ENCODE measurements around the gene ARHGEF11.

Gene ARHGEF11

DNA sequence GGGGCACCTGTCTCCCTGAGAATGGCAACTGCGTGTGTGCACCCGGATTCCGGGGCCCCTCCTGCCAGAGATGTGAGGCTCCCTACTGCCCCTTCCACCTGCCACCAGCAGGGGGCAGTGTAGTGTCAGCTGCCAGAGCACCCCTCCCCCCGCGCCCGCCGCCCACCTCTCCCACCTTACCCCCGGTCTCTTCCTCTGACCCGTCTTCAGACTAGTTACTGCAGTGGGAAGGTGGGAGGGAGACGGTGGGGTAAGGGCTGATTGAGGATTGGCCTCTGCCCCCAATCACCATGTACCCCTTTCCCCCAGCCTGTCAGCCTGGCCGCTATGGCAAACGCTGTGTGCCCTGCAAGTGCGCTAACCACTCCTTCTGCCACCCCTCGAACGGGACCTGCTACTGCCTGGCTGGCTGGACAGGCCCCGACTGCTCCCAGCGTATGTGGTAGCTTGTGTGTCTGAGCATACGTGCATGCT lies 135.2 kb downstream of the ARHGEF11 start:
- DNase-seq (ENCODE audit: low read depth in 2 of 2) = peak; percentile 9 to 31

DNA sequence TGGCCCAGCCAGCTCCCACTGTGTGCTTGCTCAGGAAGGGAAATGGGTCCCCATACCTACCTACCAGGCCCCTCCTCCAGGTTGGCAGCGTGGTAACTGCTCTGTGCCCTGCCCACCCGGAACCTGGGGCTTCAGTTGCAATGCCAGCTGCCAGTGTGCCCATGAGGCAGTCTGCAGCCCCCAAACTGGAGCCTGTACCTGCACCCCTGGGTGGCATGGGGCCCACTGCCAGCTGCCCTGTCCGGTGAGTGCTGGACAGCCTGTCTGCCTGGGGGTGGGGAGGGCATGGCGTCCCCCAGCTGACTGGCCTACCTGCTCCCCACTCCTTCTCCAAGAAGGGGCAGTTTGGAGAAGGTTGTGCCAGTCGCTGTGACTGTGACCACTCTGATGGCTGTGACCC lies 135.9 kb downstream of the ARHGEF11 start:
- no peak for DNase-seq (ENCODE audit: low read depth in 2 of 2)

DNA sequence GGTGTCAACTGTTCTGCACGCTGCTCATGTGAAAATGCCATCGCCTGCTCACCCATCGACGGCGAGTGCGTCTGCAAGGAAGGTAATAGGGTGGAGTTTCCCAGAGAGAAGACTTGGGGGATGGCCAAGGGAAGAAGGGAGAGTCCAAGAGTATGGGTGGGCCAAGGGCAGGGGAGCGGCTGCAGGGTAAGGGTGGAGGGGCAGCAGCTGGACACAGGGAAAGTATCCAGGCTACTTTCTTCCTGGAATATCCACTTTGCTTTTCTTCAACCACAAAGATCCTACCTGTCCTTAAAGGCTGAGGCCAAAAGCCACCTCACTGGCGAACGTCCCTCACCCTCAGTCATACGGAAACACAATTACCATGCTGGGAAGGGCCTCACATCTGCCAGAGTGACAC lies 136.6 kb downstream of the ARHGEF11 start:
- DNase-seq (ENCODE audit: low read depth in 2 of 2) = no peak

DNA sequence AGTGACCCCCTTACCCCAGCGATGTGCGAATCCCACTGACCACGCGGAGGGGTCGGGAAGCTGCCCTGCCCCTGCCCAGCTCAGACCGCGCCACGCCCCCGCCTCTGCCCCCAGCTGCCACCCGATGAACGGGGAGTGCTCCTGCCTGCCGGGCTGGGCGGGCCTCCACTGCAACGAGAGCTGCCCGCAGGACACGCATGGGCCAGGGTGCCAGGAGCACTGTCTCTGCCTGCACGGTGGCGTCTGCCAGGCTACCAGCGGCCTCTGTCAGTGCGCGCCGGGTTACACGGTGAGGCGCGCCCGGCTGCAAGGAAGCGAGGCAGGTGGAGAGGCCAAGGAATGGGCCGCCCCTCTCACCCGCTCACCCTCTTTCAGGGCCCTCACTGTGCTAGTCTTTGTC lies 137.0 kb downstream of the ARHGEF11 start:
- DNase-seq (ENCODE audit: low read depth in 2 of 2) = no peak

DNA sequence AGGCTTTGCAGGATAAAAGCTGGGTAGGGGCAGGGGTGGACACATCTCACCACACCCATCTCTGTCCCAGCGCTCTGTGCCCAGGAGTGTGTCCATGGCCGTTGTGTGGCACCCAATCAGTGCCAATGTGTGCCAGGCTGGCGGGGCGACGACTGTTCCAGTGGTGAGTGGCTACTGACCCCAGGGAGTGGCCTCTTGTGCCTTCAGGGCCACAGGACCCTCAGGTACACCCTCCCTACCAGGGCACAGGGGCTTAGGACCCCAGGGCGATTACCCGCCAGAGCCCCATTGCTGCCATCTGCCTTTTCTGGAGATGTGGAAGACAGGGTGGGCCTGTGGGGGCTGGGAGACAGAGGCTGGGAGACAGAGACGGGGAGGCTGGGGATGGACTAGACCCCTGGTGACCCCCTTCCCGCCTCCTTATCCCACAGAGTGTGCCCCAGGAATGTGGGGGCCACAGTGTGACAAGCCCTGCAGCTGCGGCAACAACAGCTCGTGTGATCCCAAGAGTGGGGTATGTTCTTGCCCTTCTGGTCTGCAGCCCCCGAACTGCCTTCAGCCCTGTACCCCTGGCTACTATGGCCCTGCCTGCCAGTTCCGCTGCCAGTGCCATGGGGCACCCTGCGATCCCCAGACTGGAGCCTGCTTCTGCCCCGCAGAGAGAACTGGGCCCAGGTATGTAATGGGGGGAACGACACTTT lies 139.2 kb downstream of the ARHGEF11 start:
- DNase-seq (ENCODE audit: low read depth in 2 of 2) = no peak

DNA sequence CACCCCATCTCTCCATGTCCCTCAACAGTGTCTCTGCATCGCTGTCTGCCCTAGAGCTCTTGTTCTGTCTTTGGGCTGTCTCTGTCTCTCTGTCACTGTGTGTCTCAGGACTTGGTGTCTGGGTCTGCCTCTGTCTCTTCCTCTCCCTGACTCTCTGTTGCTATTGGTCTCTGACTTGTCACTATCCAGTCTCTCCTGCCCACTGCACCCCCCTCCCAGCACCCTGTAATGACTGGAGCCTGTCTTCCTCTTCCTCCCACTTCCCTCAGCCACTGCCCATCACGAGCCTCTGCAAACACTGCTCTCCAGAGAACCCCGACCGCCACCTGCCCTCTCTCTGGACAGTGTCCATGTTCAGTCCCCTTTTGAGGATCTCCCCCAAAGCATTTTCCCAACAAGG lies 139.9 kb downstream of the ARHGEF11 start:
- DNase-seq (ENCODE audit: low read depth in 2 of 2) = no peak

DNA sequence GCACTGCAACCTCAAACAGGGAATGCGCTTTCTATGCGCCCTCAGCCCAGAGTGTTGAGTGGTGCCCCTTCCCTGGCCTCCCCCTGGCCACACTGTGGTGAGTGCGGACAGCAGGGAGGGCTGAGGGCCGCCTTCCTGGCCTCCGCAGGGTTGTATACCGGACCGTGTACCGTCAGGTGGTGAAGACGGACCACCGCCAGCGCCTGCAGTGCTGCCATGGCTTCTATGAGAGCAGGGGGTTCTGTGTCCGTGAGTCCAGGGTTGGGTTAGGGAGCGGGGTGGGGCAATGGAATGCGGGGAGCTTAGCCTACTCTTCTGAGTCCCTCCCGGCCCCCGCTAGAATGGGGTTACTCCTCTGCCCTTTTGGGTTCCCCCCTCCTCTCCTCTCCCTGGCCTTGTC lies 140.4 kb downstream of the ARHGEF11 start:
- DNase-seq (ENCODE audit: low read depth in 2 of 2) = no peak

DNA sequence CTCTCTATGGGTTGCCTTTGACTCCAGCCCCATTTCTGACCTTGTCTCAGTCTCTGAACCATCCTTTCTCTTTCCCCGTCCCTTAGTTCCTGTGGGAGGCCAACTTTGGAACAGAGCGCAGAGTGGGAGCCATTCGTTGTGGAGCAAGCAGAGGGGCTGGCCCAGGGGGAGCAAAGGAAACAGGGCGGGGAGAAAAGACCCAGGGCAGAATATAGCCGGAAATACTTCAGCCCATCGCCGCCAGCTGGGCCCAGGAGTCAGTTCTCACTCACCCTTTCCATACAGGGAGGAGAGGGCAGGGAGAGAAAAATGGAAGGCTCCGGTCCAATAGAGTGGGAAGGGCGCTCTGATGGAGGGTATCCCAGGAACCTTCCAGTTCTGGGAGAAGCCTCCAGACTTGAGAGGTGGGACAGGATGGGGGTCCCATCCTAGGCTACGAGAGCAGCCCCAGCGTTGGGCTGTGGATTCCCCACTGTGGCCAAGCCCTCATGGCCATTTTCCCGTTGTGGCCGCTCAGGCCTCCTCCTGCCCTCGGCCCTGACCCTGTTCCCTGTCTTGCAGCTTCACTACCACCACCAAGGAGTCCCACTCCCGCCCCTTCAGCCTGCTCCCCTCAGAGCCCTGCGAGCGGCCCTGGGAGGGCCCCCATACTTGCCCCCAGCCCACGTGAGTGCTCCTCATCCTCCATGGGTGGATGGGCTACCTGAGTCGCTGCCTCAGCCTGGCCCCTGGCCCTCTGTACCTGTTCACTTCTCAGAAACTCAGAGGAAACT lies 141.2 kb downstream of the ARHGEF11 start:
- DNase-seq (ENCODE audit: low read depth in 2 of 2) = no peak

DNA sequence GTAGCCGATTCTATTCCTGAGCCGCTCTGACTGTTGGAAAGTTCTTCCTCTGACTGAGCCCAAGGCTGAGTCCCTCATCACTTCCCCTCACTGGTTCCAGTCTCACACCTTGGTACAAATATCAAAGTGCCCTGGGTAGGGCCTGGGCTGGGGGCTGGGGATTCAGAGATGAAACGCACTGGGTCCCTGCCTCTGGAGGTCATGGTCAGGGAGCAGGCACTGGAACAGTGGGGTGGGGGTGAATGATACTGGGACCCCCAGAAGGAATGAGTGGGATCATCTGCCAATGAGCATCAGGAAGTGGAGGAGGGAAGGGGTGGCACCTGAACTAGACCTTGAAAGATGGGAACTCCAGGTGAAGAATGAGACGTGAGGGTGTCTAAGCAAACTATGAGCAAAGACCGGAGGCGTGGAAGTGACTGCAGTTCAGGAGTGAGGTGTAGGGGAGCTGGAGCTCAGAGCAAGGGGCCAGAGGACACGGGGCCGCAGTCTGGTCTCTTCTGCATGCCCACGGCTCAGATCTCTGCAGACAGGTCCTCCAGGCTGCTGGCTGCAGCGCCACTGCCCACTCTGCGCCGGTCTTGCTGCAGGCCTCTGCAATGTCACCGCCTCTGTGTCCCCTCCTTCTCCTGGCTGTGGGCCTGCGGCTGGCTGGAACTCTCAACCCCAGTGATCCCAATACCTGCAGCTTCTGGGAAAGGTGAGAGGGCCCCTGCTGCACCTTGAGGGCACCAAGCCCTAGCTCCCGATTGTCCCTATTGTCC lies 142.0 kb downstream of the ARHGEF11 start:
- DNase-seq (ENCODE audit: low read depth in 2 of 2) = no peak

DNA sequence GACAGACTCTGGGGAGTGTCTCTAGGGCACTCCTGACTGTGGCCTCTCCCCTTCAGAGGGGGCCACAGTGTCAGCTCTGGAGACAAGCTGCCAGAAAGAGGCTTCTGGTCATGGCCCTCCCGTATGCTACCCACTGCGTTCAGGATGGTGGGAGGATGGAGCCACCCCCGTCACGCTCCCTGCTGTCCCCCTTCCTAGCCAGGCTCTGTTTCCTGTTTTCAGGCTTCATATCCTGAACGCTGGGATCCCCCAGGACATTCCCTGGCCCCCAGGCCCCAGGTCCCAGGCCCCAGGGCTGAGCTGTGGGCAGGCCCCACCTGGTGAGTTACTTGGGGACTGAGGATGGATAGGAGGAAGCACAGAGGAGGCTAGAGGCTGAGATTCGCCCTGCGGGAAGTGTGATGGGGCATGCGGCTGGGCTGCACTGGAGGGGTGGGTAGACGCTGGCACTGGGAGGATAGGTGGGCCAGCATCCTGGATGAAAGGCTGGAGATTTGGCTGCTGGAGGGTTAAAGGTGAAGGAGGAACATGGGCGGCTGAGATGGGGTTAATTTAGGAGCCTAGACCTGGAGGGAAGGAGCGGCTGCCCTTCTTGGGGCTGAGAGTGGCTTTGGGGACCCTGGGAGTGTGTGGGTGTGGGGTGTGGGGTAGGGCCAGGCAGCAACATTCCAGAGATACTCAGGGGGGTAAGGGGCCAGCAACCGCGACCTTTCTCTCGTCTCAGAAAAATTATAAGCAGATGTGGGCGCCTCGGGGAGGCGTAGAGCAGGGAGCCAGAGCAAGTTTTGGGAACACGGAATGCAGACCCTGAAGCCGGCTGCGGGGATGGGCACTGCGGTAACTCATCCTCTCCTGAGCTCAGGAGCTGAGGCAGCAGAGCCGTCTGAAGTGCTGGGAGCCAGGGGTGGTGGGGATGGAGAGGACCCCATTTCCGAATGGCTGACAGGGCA lies 143.3 kb downstream of the ARHGEF11 start:
- no peak for DNase-seq (ENCODE audit: low read depth in 2 of 2)

DNA sequence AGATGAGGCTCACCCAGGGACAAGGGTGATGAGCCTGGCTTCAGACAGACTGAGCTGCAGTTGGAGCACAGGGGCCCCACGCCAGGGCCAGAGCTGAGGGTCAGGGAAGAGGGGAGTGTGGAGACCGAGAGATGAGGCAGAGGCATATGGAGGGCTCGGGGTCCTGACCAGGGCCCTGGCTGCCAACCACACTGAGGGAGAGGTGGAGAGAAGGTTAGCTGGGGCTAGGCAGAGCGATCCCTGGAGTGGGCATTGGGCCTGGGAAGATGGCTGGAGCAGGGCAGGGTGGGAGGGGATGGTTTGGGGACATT lies 144.0 kb downstream of the ARHGEF11 start:
- no peak for DNase-seq (ENCODE audit: low read depth in 2 of 2)

DNA sequence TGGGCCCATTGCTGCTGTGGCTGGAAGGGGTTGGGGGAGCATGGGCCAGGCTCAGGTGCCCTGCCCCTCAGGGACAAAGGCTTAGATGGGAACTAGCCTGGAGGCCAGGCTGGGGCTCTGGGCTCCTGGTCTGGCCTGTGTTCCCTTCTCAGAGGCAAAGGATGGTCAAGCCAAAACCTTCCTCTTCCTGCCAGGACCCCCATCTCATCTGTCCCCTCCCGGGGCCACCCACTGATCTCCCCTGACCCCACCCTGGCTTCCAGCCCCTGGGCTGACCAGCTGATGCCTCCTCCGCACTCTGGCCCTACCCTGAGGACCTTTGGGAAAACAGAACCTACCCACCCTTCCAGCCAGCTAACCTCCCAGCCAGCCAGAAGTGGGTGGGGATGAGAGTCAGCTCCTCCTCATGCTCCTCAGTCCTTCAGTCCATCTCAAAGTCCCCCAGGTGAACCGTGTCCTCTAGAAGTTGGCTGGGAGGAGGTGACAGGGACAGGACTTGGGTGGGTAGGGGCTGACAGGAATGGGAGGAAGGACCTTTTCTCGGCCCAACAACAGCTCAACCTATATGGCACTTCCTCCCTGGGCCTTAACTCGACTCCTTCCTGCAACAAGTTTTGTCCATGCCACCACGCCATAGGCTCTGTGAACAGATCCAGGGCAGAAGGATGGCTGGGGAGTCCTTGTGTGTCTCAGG lies 144.5 kb downstream of the ARHGEF11 start:
- DNase-seq (ENCODE audit: low read depth in 2 of 2) = no peak

DNA sequence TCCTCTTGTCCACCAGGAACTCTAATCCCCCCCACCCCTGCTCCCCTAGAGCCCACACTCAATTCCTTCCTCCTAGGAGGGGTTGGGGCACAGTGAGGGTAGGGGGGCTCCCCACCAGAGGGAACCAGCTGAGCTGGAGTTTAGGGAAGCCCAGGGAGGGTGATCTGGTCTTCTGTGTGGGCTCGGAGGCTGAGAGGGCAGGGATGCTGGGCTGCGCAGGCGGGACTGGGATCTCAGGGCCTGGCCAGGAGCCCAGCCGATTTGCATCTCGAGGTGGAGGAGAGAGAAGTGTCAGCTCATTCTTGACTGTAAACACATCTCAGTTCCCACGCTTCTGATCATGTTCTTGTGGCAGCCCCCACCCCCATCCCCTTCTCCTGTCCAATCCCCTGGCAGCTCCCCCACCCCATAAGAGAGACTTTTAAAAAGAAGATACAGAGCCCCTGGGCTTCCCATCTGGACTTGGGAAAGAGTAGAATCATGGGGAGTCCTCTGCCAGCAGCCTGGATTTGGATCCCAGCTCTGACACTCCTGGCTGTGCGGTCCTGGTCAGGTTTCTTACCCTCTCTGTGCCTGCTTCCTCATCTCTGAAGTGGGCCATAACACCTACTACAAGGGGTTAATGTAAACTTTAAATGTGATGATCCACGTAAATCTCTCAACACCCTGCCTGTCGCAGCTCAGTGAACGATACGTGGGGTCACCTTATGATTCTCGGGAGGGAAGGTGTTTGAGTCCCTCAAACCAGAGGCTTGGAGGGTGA lies 145.4 kb downstream of the ARHGEF11 start:
- DNase-seq (ENCODE audit: low read depth in 2 of 2) = no peak

DNA sequence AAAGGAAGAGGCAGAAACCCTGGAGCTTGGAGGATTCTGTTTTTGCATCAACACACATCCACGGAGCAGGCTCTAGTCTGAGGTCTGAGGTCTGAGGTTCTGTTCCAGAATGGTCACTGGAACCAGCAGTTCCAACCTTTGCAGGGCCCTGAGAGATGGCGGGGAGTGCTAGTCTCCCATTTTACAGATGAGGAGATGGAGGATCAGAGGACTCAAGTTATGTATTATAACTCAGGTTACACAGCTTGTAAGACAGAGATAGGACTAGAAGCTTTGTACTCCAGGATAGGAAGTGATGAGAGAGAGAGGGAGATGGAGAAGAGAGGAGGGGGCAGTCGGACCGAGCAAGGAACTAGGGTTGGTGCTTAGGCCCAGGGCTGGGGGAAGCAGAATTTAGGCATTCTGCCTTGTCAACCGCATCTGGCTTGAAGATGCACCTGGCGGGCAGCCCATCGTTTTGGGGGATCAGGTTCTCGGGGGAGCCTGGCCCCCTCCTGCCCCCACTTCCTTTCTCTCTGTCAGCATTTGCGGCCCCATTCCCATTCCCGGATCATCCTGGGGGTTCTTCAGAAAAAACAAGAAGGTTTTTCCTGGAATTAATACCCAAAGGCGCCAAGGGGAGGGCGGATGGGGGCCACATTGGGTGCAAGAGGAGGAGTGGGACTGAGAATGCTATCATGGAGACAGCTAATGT lies 146.4 kb downstream of the ARHGEF11 start:
- no peak for DNase-seq (ENCODE audit: low read depth in 2 of 2)

DNA sequence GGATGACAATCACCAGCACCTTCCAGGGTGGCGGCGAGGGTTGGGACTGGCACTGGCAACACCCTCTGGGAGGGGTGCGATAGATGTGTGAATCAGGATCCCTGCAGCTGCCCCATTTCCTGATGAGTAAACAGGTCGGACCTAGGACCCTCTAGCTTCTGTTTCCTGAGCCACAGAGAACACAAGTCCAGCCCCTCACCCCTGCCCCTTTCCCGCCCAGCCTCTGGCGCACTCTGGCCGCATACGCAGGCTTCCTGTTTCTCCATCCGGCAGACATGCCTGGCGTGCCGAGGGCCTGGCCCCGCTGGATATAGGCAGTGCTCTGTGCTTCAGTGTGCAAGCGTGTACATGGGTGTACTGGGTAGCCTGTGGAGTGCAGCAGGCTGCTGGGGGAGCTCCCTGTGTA lies 147.4 kb downstream of the ARHGEF11 start:
- DNase-seq (ENCODE audit: low read depth in 2 of 2) = no peak

DNA sequence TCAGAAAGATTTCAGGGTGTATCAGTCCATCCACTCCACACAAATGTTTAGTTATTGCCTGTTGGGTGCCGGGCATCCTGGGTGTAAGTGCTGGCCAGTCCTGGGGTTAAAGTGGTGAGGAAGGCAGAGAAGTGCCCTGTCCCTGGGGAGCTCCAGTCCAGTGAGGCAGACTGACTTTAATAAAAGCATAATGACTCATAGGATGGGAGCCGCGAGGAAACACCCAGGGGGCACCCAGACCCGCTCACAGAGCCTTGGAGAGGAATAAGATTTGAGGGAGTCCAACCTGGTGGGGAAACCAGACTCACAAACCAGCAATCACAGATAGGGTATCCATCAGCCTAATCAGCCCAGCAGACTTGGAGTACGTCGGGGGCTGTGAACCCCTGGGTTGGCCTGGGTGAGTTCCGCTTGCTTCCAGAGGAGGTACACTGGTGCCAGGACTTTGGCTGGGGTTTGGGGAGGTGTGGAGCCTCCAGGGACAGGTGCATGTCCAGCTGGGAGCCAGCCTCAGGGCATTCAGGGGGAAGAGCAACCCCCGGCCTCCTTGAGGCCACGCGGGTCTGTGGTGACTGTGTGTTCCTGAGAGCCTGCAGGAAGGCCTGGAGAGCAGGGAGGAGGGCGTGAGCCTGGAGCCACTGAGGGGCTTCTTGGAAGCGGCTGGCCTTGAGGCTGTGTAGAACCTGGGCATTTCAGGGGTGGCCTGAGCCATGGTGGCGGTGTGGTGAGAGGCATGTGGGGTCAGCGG lies 148.3 kb downstream of the ARHGEF11 start:
- no peak for DNase-seq (ENCODE audit: low read depth in 2 of 2)

DNA sequence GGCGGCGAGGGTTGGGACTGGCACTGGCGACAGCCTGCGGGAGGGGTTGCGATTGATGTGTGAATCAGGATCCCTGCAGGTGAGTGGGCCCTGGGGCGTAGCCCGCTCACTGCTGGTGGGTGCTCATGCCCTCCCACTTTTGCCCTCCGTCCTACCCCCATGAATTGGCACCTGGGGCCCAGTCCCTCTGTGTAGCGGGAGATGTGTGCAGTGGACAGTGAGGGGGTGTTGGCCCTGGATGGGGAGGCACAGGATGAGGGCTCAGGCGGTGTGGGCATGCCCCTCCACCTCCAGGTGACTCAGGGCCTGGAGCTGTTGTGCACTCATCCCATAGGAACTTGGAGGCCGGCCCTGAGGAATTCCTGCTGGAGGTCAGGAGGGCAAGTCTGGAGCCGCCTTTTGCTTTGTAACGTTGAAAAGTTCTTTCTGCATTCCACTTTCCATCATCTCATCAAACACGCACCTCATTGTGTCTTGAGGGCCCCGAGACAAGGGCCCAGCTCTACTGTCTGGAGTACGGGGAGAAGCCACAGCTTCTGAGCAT lies 149.0 kb downstream of the ARHGEF11 start:
- no peak for DNase-seq (ENCODE audit: low read depth in 2 of 2)

DNA sequence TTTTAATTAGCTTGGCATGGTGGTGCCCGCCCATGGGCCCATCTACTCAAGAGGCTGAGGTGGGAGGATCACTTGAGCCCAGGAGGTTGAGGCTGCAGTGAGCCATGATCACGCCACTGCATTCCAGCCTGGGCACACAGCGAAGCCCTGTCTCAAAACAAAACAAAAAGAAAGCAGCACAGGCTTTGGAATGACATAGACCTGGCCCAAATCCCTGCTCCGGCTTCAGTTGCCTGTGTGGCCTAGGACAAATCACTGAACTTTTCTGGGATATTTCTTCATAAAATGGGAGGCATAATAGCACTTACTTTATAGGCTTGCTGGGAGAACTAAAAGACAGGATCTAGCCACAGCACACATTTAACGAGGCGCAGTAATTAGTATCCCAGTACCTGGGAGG lies 149.6 kb downstream of the ARHGEF11 start:
- no peak for DNase-seq (ENCODE audit: low read depth in 2 of 2)

DNA sequence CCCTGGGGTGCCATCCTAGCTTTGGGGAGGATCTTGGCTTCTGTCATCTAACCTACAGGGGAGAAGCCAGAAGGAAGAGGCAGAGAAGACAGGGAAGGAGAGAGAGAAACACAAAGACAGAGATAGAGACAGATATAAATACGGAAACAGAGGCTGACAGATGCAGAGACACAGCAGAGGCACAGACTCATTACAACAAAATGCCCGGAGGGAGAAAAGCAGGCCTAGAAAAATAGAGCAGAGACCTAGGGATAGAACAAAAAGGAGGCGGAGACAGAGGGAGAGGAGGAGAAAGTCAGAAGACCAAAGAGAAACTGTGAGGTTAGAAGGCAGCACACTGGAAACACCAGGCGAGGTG lies 150.1 kb downstream of the ARHGEF11 start:
- no peak for DNase-seq (ENCODE audit: low read depth in 2 of 2)
